Vagina (tissue), 2 donors: Measurements from ENCODE around the gene COG3. TPM values are rescaled to one million over a fixed set of nuclear protein-coding genes. Genes with fewer than 3 reads are reported as not detected.

Experiments used
- DNase-seq, 2 donors: peaks; one replicate each; pipeline ENCODE4 v3.0.0-alpha.2; 2017; ENCODE audit errors: extremely low spot score in 2 of 2
- H3K27ac ChIP-seq: fragments of 200-600 bp; sonication (generic); one replicate; pipeline ENCODE4 v1.5.1; 2019
- H3K27me3 ChIP-seq: fragments of 200-600 bp; sonication (generic); one replicate; pipeline ENCODE4 v1.5.1; 2019
- H3K36me3 ChIP-seq, 2 donors: fragments of 200-600 bp; sonication (generic); one replicate each; pipeline ENCODE4 v1.5.1; 2017 to 2019
- H3K4me1 ChIP-seq: fragments of 200-600 bp; sonication (generic); one replicate; pipeline ENCODE4 v1.5.1; 2019
- H3K4me3 ChIP-seq, 2 donors: fragments of 200-600 bp; sonication (generic); 1 replicate in 1 of 2; 2 replicates in 1 of 2; pipeline ENCODE4 v1.5.1; 2016 to 2019
- H3K9me3 ChIP-seq: fragments of 200-600 bp; sonication (generic); one replicate; pipeline ENCODE4 v1.5.1; 2019
- CTCF ChIP-seq, 3 experiments: fragments of 450-650 bp in 2 of 3; fragments of 200-600 bp in 1 of 3; sonication (generic) in 1 of 3; IDR thresholded peaks; one replicate each; pipeline ENCODE4 v1.5.1; 2017 to 2019; ENCODE audit warnings: antibody characterized with exemption in 3 of 3, mild to moderate bottlenecking in 2 of 3, moderate library complexity in 2 of 3
- POLR2A ChIP-seq, 2 donors: fragments of 450-650 bp; IDR thresholded peaks; one replicate each; pipeline ENCODE4 v1.6.1; 2017; ENCODE audit warnings: antibody characterized with exemption in 2 of 2, mild to moderate bottlenecking in 2 of 2, moderate library complexity in 2 of 2
- POLR2AphosphoS5 ChIP-seq, 2 donors: sonication (generic); formaldehyde crosslinking; IDR thresholded peaks; one replicate each; pipeline ENCODE4 v1.9.0; 2017; ENCODE audit warnings: antibody characterized with exemption in 2 of 2, mild to moderate bottlenecking in 2 of 2, low read depth in 1 of 2; ENCODE audit not compliant: insufficient read depth in 1 of 2
- intact Hi-C: fragments of 100-400 bp; cut with DNase I; formaldehyde crosslinking; loops from one replicate; pipeline ENCODE4 v1.15.1; 2023
- small RNA-seq: library from RNA; depleted of rRNA; stranded (forward); fragments of <200 nt; gene quantifications from one replicate; pipeline ENCODE3, GENCODE V24; 2016
- total RNA-seq: library from RNA; depleted of rRNA; stranded (reverse); fragments of >200 nt; gene quantifications from one replicate; pipeline ENCODE4 v1.2.3, GENCODE V29; 2016

COG3 gene
- total RNA-seq, 1 donor from 2014 or later: 25.3 TPM

- Histone ChIP-seq H3K36me3 (no peaks in the 10 kb centered on the region), H3K4me3 (no peak overlapping the region), H3K27ac (no peak overlapping the region), H3K4me1 (no peaks in the 10 kb centered on the region), H3K9me3 (no peaks in the 10 kb centered on the region), H3K27me3 (no peaks in the 10 kb centered on the region)
- intact Hi-C loops: no loop called here
- TF ChIP-seq CTCF (IDR thresholded peaks at IDR 0.05) (no peak), POLR2A (IDR thresholded peaks at IDR 0.05) (no peak), POLR2AphosphoS5 (IDR thresholded peaks at IDR 0.05; ENCODE audit: insufficient read depth in 1 of 2, low read depth in 1 of 2) (no peak)
- no peak for DNase-seq
Measured at GRCh38 chr13:45584816-45585215, 120.1 kb downstream of the COG3 start.

Small RNA genes within 50 kb of the gene (small RNA-seq; reads per million reads assigned to genes)
- gene RNA5SP27 (not detected), gene TIMM9P3 (not detected)

Other genes with a start within 250 kb of the COG3 start
- gene TPT1, start 123.8 kb upstream of the COG3 start, total RNA-seq: 3,952 TPM
- 11.5 TPM for gene SLC25A30, start 46.6 kb upstream of the COG3 start, total RNA-seq
- not detected for gene ERICH6B, start 150.8 kb downstream of the COG3 start, total RNA-seq
- gene CBY2, start 237.4 kb downstream of the COG3 start, total RNA-seq: not detected